Nasal cavity respiratory epithelium epithelial cell of viscerocranial mucosa (primary cell): ENCODE results near the gene ACKR2. TPM values are rescaled to one million over a fixed set of nuclear protein-coding genes. Genes with fewer than 3 reads are reported as not detected.

ENCODE experiments used
- total RNA-seq: library from RNA; depleted of rRNA; stranded (reverse); fragments of >200 nt; gene quantifications from 2 replicates; pipeline ENCODE4 v1.2.3, GENCODE V29; 2014

ACKR2 gene
- 0.68 and 1.6 TPM in 2 replicates for total RNA-seq

GRCh38 chr3:42809202-42809601 lies at the start of gene ACKR2:
ACKR2 (plus strand) TSS chr3:42809445; CDS start chr3:42864503, 55,058 bp downstream.

GRCh38 chr3:42772670-42773408 lies 36.4 kb upstream of the ACKR2 start, which contains the start of gene CCDC13:
CCDC13 (minus strand) TSS chr3:42773253; CDS start chr3:42758345, 14,908 bp downstream.

GRCh38 chr3:42804106-42804830 lies 5.0 kb upstream of the ACKR2 start, which contains the start of gene HIGD1A:
HIGD1A (minus strand) TSS chr3:42804490; CDS start chr3:42794253, 10,237 bp downstream.

GRCh38 chr3:42875325-42876151 lies 66.3 kb downstream of the ACKR2 start, which contains the start of gene CYP8B1:
CYP8B1 (minus strand) TSS chr3:42875879; CDS start chr3:42875816, 63 bp downstream.

GRCh38 chr3:42906070-42906847 lies 97.0 kb downstream of the ACKR2 start, which contains the start of gene ZNF662:
ZNF662 (plus strand) TSS chr3:42906142; CDS start chr3:42908115, 1,973 bp downstream.

Other genes with a start within 250 kb of the ACKR2 start
- 50.9 and 52.1 TPM in 2 replicates for gene SEC22C, start 227.5 kb upstream of the ACKR2 start, total RNA-seq
- gene SS18L2, start 218.6 kb upstream of the ACKR2 start, total RNA-seq, result 15.2 and 34.2 TPM in 2 replicates
- gene NKTR, start 208.8 kb upstream of the ACKR2 start, total RNA-seq, result 27.3 and 48.0 TPM in 2 replicates
- 8.2 and 20.6 TPM in 2 replicates for gene ZBTB47, start 155.7 kb upstream of the ACKR2 start, total RNA-seq
- gene KLHL40, start 123.9 kb upstream of the ACKR2 start, total RNA-seq, result not detected in 2 replicates
- gene HHATL, start 106.6 kb upstream of the ACKR2 start, total RNA-seq, result not detected in 2 replicates
- 0.68 and 0.71 TPM in 2 replicates for gene CCDC13, start 36.2 kb upstream of the ACKR2 start, total RNA-seq
- gene HIGD1A, start 5.0 kb upstream of the ACKR2 start, total RNA-seq, result 180 and 234 TPM in 2 replicates
- not detected in 2 replicates for gene CYP8B1, start 66.4 kb downstream of the ACKR2 start, total RNA-seq
- gene ZNF662, start 96.7 kb downstream of the ACKR2 start, total RNA-seq, result 1.2 and 1.7 TPM in 2 replicates
- 0.50 and 1.4 TPM in 2 replicates for gene GASK1A, start 169.9 kb downstream of the ACKR2 start, total RNA-seq